NK-92 (cell line): ENCODE results near the gene KRT77.

Experiments used
- DNase-seq: peaks from one replicate; lab custom pipeline; 2025; ENCODE audit not compliant: unreplicated experiment; lab: John Stamatoyannopoulos, UW

The KRT77 gene

DNA sequence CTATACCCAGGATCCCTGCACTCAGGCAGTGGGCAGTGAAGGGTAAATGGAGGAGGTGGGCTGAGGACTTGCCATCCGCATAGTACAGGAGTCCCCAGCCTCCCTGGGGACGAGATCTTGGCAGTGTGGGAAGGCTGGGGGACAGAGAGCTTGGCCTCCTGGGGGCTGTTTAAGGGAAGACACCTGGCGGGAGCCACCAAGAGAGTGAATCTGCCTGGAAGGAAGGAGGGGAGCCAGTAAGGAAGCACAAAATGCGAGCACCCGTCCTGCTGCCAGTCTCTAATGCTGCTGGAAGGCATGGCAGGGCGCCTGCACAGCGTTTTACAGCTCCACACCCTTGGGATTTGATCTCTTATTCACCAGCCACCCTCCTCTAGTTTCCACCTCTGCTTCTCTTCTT, 43.9 kb downstream of the KRT77 start:
- DNase-seq = no peak

DNA sequence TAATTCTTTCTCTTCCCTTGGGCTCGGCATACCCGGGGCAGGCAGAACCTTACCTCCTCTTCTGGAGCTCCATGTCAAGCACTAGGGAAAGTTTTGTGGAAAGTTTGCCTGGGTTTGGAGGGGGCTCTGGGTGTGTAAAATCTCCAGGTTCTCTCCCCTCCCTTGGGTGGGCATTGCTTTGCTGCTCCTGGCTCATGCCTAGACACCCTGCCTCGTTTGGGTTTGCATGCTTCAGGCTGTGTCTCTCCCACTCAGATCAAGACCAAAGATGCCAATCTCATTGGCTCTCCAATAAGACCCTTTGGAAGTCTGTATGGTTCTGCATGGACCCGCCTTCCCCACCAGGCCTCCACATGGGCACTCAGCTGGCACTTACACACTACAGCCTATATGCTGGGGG, 45.1 kb downstream of the KRT77 start:
- DNase-seq = no peak

- DNase-seq = no peak
These were observed 45.9 kb downstream of the KRT77 start for GRCh38 chr12:52657250-52657902.

- DNase-seq = no peak
These were observed 46.7 kb downstream of the KRT77 start for GRCh38 chr12:52656616-52657015.

- no peak for DNase-seq
These were observed 47.6 kb downstream of the KRT77 start for GRCh38 chr12:52655720-52656124.

- DNase-seq = no peak
These were observed 48.1 kb downstream of the KRT77 start for GRCh38 chr12:52655251-52655650.

DNA sequence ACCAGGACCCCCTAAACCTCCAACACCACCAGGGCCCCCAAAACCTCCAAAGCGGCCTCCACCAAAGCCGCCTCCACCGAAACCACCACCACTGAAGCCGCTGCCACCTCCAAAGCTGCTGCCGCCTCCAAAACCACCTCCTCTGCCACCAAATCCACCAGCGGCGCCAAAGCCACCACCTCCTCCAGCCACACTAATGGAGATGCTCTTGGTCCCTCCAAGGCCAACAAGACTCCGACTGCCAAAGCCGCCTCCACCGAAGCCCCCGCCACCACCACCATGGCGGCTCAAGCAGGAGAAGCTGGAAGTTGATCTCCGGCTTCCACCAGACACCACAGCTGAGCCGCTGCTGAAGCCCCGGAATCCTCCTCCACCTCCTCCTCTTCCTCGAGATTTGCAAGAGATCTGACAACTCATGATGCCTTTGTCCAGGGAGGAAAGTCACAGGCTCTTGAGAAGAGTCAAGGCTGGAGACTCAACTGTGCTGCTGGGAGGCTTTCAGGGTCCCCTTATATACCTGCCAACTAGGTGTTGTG, 51.5 kb downstream of the KRT77 start, which contains the start of gene KRT2:
Gene KRT2, minus strand, starts transcription at position 486 of the 536 bp plus-strand sequence. Its CDS starts 69 bp downstream, at position 417.
- no peak for DNase-seq

GRCh38 chr12:52650520-52651081, 52.7 kb downstream of the KRT77 start:
- no peak for DNase-seq

GRCh38 chr12:52649066-52649465, 54.3 kb downstream of the KRT77 start:
- DNase-seq = no peak

DNA sequence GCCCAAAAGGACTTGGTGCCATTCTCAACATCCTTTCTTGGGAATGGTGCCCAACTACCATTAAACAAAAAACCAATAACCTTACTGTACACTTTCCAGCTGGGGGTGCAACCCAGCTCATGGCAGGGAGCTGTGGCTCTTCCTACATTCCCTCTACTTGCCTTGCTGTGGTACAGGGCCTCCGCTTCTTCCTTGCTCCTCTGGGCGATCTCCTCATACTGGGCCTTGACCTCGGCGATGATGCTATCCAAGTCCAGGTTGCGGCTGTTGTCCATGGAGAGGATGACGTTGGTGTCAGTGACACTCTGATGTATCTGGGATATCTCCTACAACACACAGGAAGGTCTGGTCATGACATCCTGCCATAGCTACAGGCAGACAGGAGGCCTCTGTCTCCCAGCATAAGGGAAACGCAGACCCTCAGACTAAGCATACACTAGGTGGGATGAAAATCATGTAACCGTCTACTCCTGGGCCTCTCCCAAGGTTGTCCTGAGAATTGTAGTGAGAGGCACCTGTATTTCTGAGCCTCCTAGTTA, 55.2 kb downstream of the KRT77 start:
- DNase-seq = no peak

DNA sequence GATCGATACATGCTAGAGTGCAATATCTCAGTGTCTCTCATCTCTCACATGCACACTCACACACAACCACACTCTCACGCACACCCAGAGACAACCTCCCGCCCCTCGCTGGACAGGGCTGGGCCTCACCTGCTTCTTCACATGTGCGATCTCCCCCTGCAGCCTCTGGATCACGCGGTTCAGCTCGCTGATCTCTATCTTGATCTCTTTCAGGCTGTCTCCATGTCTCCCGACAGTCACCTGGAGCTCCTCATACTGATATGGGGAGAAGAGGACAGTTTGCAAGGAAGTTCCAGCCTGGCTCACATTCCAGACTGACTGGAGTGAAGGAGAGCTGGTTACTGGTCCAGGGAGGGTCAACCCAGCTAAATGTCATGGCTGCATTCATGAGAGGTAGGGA, 55.7 kb downstream of the KRT77 start:
- no peak for DNase-seq

DNA sequence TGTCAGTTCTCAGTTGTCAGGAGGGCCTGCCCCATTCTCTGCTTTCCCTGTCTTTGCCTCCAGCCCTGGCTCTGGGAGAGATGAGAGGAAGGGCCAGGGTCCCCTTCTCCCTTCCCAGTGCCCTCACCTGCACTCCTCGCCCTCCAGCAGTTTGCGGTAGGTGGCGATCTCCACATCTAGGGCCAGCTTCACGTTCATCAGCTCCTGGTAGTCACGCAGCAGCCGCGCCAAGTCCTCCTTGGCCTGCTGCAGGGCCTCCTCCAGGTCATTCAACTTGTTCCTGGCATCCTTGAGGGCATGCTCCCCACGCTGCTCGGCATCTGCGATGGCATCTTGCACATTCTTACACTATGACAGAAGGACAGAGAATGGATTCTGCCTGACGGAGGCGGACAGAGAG, 56.7 kb downstream of the KRT77 start:
- DNase-seq = no peak

DNA sequence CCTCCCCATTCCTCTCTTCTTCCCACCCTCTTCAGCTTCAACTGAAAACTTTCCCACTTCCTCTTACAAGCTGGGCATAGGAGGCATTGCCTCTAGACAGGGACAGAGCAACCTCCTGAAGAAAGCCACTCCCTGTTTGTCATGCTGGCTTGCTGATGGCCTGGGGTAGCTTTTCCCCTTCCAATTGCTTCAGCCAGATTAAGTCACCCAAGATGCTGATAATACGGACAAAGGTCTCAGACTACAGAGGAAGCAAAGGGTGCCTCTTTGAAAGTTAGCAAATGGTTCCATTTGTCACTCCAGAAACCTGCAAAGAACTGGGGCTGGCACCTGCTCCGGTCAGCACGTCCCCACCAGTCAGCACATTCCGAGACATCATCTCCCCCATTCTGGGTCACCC, 57.3 kb downstream of the KRT77 start:
- DNase-seq = no peak

GRCh38 chr12:52645120-52645761, 58.1 kb downstream of the KRT77 start:
- no peak for DNase-seq

- DNase-seq = no peak
These were observed 59.3 kb downstream of the KRT77 start for GRCh38 chr12:52644078-52644415.

DNA sequence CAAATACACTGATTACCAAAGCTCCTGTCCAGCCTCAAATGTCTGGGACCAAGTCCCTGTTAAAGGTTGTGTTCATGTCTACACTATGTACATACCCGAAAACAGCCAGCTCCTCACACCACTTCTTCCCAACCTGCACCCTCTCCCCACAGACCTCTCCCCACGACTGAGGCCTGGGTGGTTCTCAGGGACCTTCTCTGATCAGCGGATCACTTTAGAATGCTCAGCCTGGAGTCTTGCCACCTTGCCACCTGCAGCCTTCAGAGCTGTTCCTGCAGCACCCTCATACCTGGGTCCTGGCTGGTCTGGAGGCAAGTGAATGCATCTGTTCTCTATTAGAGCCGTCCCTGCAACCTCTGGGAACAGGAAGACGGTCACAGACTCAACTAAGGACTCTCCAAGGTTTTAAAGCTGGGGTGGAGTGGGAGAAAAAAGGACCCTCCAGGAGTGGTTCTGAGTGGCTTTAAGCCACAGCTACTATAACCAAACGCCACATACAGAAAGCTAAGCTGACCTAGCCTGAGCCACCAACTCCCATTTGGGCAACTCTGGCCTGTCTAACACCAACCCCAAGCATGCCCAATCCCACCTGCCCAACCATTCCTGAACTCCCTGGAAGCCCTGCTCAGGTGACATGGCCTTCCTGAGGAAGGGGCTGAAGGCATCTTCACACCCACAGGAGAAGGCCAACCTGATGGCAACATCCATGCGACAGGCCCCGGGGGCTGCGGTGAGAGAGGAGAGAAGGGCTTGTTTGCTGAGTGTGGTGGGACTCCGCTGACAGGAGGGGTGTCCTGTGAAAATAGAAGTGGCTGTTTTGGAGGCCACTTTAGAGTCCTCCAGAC, 59.9 kb downstream of the KRT77 start:
- DNase-seq = no peak

DNA sequence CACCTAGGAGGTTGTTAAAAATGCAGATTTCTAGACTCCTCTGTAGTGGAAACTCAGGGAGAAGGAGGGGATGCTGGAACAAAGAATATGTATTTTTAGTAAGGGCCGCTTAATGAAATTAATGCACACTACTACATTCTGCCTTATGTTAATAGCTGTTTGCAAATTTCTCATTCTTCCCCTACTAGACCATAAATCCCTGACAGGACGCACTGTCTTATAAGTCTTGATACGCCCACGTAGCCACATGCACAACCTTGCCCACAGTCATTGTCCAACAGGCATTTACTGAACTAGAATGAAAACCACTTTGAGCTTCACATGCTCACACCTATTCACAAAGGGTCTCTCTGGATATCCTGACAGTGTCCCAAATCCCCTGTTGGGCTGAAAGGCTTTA, 61.9 kb downstream of the KRT77 start:
- DNase-seq = no peak
